GM19468 (cell line): ENCODE measurements around the gene ATP1A1.
A peak's percentile ranks its signal among the peaks of the same experiment; 100 is the strongest.

Experiments used
- ATAC-seq: cut with Tn5 transposase; IDR thresholded peaks from one replicate; pipeline ENCODE4 v1.9.1; 2021; ENCODE audit warnings: mild to moderate bottlenecking, moderate library complexity, moderate number of reproducible peaks; ENCODE audit not compliant: unreplicated experiment; ENCODE audit errors: extremely low read depth

Gene ATP1A1

GRCh38 chr1:116386042-116386441 lies 13.0 kb downstream of the ATP1A1 start:
- ATAC-seq: no peak

GRCh38 chr1:116387551-116387950 lies 14.5 kb downstream of the ATP1A1 start:
- no peak for ATAC-seq

GRCh38 chr1:116388122-116388521 lies 15.1 kb downstream of the ATP1A1 start:
- ATAC-seq: no peak

GRCh38 chr1:116389013-116389412 lies 16.0 kb downstream of the ATP1A1 start:
- no peak for ATAC-seq

GRCh38 chr1:116389686-116390085 lies 16.6 kb downstream of the ATP1A1 start:
- ATAC-seq: no peak

- ATAC-seq: peak; percentile 76
Measured at GRCh38 chr1:116390195-116390594, 17.2 kb downstream of the ATP1A1 start.

- ATAC-seq: no peak
Measured at GRCh38 chr1:116391185-116391584, 18.1 kb downstream of the ATP1A1 start.

GRCh38 chr1:116392717-116393404 lies 19.8 kb downstream of the ATP1A1 start:
- no peak for ATAC-seq

GRCh38 chr1:116393792-116394191 lies 20.7 kb downstream of the ATP1A1 start:
- ATAC-seq: no peak

- no peak for ATAC-seq
Measured at GRCh38 chr1:116394270-116394669, 21.2 kb downstream of the ATP1A1 start.

- no peak for ATAC-seq
Measured at GRCh38 chr1:116396769-116397168, 23.7 kb downstream of the ATP1A1 start.

GRCh38 chr1:116397728-116398127 lies 24.7 kb downstream of the ATP1A1 start:
- ATAC-seq: no peak

- ATAC-seq: no peak
Measured at GRCh38 chr1:116400780-116401179, 27.7 kb downstream of the ATP1A1 start.

- no peak for ATAC-seq
Measured at GRCh38 chr1:116401646-116402176, 28.7 kb downstream of the ATP1A1 start.

GRCh38 chr1:116402333-116402732 lies 29.3 kb downstream of the ATP1A1 start:
- no peak for ATAC-seq

GRCh38 chr1:116403496-116404136 lies 30.6 kb downstream of the ATP1A1 start:
- ATAC-seq: no peak

- no peak for ATAC-seq
Measured at GRCh38 chr1:116404699-116405098, 31.7 kb downstream of the ATP1A1 start.

- no peak for ATAC-seq
Measured at GRCh38 chr1:116405241-116406135, 32.4 kb downstream of the ATP1A1 start.

- ATAC-seq: no peak
Measured at GRCh38 chr1:116407033-116407432, 34.0 kb downstream of the ATP1A1 start.

GRCh38 chr1:116408193-116408592 lies 35.1 kb downstream of the ATP1A1 start:
- ATAC-seq: no peak
